GM06990 (cell line): ENCODE results near the gene SLC28A1.
"Not testable (repeated sequence)": the region's sequence is repeated elsewhere in the genome, so short reads cannot be mapped to it uniquely, and the experiment has no call there.

Experiments
- DNase-seq: peaks from one replicate; pipeline ENCODE4 v3.0.0-alpha.2; 2011; ENCODE audit not compliant: insufficient read length; ENCODE audit errors: extremely low read depth
- H3K27me3 ChIP-seq: replicated peaks from 2 replicates; pipeline ENCODE4 v1.6.0; 2011; ENCODE audit warnings: low read length; ENCODE audit not compliant: control insufficient read depth, insufficient read depth
- H3K36me3 ChIP-seq: 2 replicates; pipeline ENCODE4 v1.5.1; 2011; ENCODE audit warnings: low read length; ENCODE audit not compliant: control insufficient read depth, insufficient read depth
- H3K4me3 ChIP-seq: replicated peaks from 2 replicates; pipeline ENCODE4 v1.5.1; 2011; ENCODE audit warnings: low read depth, mild to moderate bottlenecking, control low read depth, low read length
- CTCF ChIP-seq: IDR thresholded peaks from 2 replicates; pipeline ENCODE4 v1.5.1; 2011; ENCODE audit warnings: low read length, control low read depth, mild to moderate bottlenecking, inconsistent platforms; ENCODE audit not compliant: insufficient read depth, poor library complexity, severe bottlenecking

SLC28A1 gene

DNA sequence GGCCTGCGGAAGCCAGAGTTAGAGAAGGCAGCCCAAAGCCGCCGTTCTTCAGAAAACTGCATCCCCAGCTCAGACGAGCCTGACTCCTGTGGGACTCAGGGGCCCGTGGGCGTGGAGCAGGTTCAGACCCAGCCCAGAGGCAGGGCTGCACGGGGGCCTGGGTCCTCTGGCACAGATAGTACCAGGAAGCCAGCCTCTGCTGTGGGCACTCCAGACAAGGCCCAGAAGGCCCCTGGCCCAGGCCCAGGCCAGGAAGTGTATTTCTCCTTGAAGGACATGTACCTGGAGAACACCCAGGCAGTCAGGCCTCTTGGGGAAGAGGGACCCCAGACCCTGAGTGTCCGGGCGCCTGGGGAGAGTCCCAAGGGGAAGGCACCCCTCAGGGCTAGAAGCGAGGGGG, 44.2 kb upstream of the SLC28A1 start:
- H3K27me3 ChIP-seq = no peaks in the 10 kb centered on the region
- DNase-seq = no peak
- H3K4me3 ChIP-seq = no peak overlapping the region
- H3K36me3 ChIP-seq = no peaks in the 10 kb centered on the region
- TF ChIP-seq CTCF = no peak

- Histone ChIP-seq H3K27me3 (no peaks in the 10 kb centered on the region), H3K36me3 (no peaks in the 10 kb centered on the region), H3K4me3 (no peak overlapping the region)
- no peak for DNase-seq
- TF ChIP-seq CTCF = no peak
Measured at GRCh38 chr15:84840741-84841429, 43.6 kb upstream of the SLC28A1 start.

DNA sequence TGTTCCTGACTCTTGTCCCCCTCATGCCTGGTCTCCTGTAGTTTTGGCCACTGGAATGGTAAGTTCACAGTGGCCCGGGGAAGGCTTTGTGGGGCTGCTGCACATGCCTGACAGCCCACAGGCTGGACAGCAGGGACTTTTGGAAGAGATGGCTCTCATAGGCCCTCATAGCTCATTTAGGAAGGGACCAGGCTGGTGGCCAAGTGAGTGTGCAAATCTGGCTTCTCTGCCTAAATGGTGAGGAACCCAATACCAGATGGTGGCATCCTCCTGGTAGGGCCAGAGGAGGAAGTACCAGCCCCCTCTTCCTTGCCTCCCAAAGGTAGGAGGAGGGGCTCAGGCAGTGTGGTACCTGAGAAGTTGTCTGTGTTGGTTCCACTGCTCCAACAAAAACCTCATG, 41.7 kb upstream of the SLC28A1 start:
- no peak for DNase-seq
- H3K36me3 ChIP-seq = no peaks in the 10 kb centered on the region
- no peak for TF ChIP-seq CTCF
- no peak overlapping the region for H3K4me3 ChIP-seq
- no peaks in the 10 kb centered on the region for H3K27me3 ChIP-seq

- no peak for TF ChIP-seq CTCF
- Histone ChIP-seq H3K4me3 (no peak overlapping the region), H3K36me3 (no peaks in the 10 kb centered on the region), H3K27me3 (no peaks in the 10 kb centered on the region)
- no peak for DNase-seq
Measured at GRCh38 chr15:84844964-84845363, 39.5 kb upstream of the SLC28A1 start.

DNA sequence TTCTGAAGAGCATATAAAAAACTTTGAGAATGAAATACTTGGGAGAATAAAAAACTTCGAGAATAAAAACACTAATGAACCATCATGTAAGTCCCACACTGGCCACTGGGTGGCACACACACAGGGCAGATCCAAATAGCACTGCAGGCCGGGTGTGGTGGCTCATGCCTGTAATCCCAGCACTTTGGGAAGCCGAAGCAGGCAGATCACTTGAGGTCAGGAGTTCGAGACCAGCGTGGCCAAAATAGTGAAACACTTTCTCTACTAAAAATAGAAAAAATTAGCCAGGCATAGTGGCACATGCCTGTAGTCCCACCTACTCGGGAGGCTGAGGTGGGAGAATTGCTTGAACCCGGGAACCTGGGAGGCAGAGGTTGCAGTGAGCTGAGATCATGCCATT, 38.8 kb upstream of the SLC28A1 start:
- not testable (repeated sequence) for H3K4me3 ChIP-seq, H3K27me3 ChIP-seq, DNase-seq, H3K36me3 ChIP-seq
- peak; percentile 67 for TF ChIP-seq CTCF

DNA sequence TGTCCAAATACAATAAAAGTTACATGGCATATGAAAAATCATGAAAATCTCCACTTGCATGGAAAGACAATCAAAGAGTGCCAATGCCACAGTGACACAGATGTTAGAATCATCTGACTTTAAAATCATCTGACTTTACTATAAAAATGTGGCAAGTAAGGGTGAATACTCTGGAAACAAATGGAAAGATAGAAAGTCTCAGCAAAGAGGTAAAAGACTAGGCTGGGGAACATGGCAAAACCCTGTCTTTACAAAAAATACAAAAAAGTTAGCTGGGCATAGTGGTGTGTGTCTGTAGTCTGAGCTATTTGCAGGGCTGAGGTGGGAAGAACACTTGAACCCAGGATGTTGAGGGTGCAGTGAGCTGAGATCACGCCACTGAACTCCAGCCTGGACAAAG, 38.2 kb upstream of the SLC28A1 start:
- no peak for TF ChIP-seq CTCF
- no peaks in the 10 kb centered on the region for H3K27me3 ChIP-seq

More for the DNA sequence above, 38.2 kb upstream of the SLC28A1 start:
- H3K4me3 ChIP-seq = no peak overlapping the region
- DNase-seq = no peak
- H3K36me3 ChIP-seq = no peaks in the 10 kb centered on the region
